H1 (cell line): Measurements from ENCODE around the gene INAFM2. TPM values are rescaled to one million over a fixed set of nuclear protein-coding genes. Genes with fewer than 3 reads are reported as not detected.
A peak's percentile ranks its signal among the peaks of the same experiment; 100 is the strongest.

Experiments used
- ATF3 ChIP-seq: IDR thresholded peaks from 2 replicates; pipeline ENCODE4 v1.6.1; 2011; ENCODE audit warnings: low read depth, mild to moderate bottlenecking, low read length; ENCODE audit not compliant: insufficient read depth
- BACH1 ChIP-seq: IDR thresholded peaks from 2 replicates; pipeline ENCODE4 v1.6.1; 2012; ENCODE audit warnings: low read length, improper control_type of control experiment
- BCL11A ChIP-seq, 2 experiments: IDR thresholded peaks; one replicate each; pipeline ENCODE4 v1.6.1; 2011; ENCODE audit warnings: low read depth in 2 of 2, low read length in 2 of 2, mild to moderate bottlenecking in 2 of 2
- CEBPB ChIP-seq: IDR thresholded peaks from 2 replicates; pipeline ENCODE4 v1.6.1; 2012; ENCODE audit warnings: low read depth, low read length
- CHD1 ChIP-seq: IDR thresholded peaks from 2 replicates; pipeline ENCODE4 v1.6.1; 2012; ENCODE audit warnings: low read depth, low read length, improper control_type of control experiment
- CHD2 ChIP-seq: IDR thresholded peaks from 2 replicates; pipeline ENCODE4 v1.6.1; 2012; ENCODE audit warnings: low read length, improper control_type of control experiment
- E2F6 ChIP-seq: IDR thresholded peaks from 2 replicates; pipeline ENCODE4 v1.6.1; 2012; ENCODE audit warnings: inconsistent platforms
- EZH2 ChIP-seq: fragments of 200-600 bp; sonication (generic); IDR thresholded peaks from 2 replicates; pipeline ENCODE4 v1.7.1; 2012; ENCODE audit warnings: low read depth, mild to moderate bottlenecking, moderate library complexity, low read length, inconsistent platforms; ENCODE audit not compliant: severe bottlenecking
- JUND ChIP-seq: IDR thresholded peaks from 2 replicates; pipeline ENCODE4 v1.6.1; 2011; ENCODE audit warnings: mild to moderate bottlenecking, improper control_type of control experiment, low read length
- KDM1A ChIP-seq: fragments of 200-600, 300-600 bp; sonication (generic); IDR thresholded peaks from 2 replicates; pipeline ENCODE4 v1.7.1; 2016; ENCODE audit warnings: mild to moderate bottlenecking, low read length, borderline replicate concordance
- NRF1 ChIP-seq: IDR thresholded peaks from 2 replicates; pipeline ENCODE4 v1.6.1; 2011; ENCODE audit warnings: mild to moderate bottlenecking, low read depth, low read length, improper control_type of control experiment
- POLR2AphosphoS5 ChIP-seq: IDR thresholded peaks from 2 replicates; pipeline ENCODE4 v1.6.1; 2011; ENCODE audit warnings: low read depth, low read length
- POU5F1 ChIP-seq: IDR thresholded peaks from 2 replicates; pipeline ENCODE4 v1.6.1; 2011; ENCODE audit warnings: low read depth, mild to moderate bottlenecking, low read length, moderate library complexity
- RBBP5 ChIP-seq: IDR thresholded peaks from 2 replicates; pipeline ENCODE4 v1.7.1; 2012; ENCODE audit warnings: low read depth, mild to moderate bottlenecking, inconsistent platforms, low read length, moderate library complexity, borderline replicate concordance
- RFX5 ChIP-seq: IDR thresholded peaks from 2 replicates; pipeline ENCODE4 v1.6.1; 2011; ENCODE audit warnings: low read depth, low read length, improper control_type of control experiment, borderline replicate concordance
- RXRA ChIP-seq: IDR thresholded peaks from 2 replicates; pipeline ENCODE4 v1.6.1; 2011; ENCODE audit warnings: low read depth, mild to moderate bottlenecking, low read length, moderate library complexity; ENCODE audit not compliant: insufficient read depth
- SAP30 ChIP-seq: fragments of 300-600 bp; sonication (generic); IDR thresholded peaks from 2 replicates; pipeline ENCODE4 v1.7.1; 2012; ENCODE audit warnings: low read length, moderate library complexity, mild to moderate bottlenecking, inconsistent platforms; ENCODE audit not compliant: insufficient read depth, insufficient replicate concordance
- SIX5 ChIP-seq: IDR thresholded peaks from 2 replicates; pipeline ENCODE4 v1.6.1; 2011; ENCODE audit warnings: mild to moderate bottlenecking, low read depth, low read length
- SP4 ChIP-seq: IDR thresholded peaks from 2 replicates; pipeline ENCODE4 v1.6.1; 2012; ENCODE audit warnings: low read length, inconsistent platforms
- TAF1 ChIP-seq: IDR thresholded peaks from 2 replicates; pipeline ENCODE4 v1.6.1; 2011; ENCODE audit warnings: mild to moderate bottlenecking, low read depth, low read length
- USF2 ChIP-seq: IDR thresholded peaks from 2 replicates; pipeline ENCODE4 v1.6.1; 2011; ENCODE audit warnings: low read length, improper control_type of control experiment
- ZNF274 ChIP-seq: IDR thresholded peaks from 2 replicates; pipeline ENCODE4 v1.7.0; 2012; ENCODE audit warnings: low read length, borderline replicate concordance; ENCODE audit errors: extremely low read depth
- polyA plus RNA-seq, 7 experiments: library from polyadenylated mRNA; depleted of rRNA in 3 of 7; stranded (reverse) in 5 of 7; unstranded in 2 of 7; fragments of >200 nt in 5 of 7; fragments of 200-250 nt in 2 of 7; gene quantifications; 1 replicate in 5 of 7; 2 replicates in 1 of 7; 4 replicates in 1 of 7; pipeline versions ENCODE4 v1.2.1 to v1.2.3, GENCODE V29; 2011 to 2013; ENCODE audit warnings: missing spikeins in 2 of 7, mixed read lengths in 2 of 7
- total RNA-seq: library from RNA; stranded (reverse); fragmentation: NEBNext Ultra II Directional; extraction: Animal tissue kit (Norgen Biotek cat#: 25700); gene quantifications from 2 replicates; pipeline ENCODE4 v1.2.1, GENCODE V29; 2021

Gene INAFM2
- total and polyA plus RNA-seq, 2 of the 8 experiments (the other 6 are each of a cell fraction or from before 2014, with no cell fraction given): 15.3 to 35.1 TPM

- TF ChIP-seq RBBP5 (peak; percentile 29; the same call in 1 of the 2 replicates), SP4 (no peak), CEBPB (no peak), ATF3 (peak; percentile 61; the same call in 1 of the 2 replicates), ZNF274 (no peak), RXRA (no peak), SIX5 (no peak), E2F6 (peak; percentile 99), KDM1A (no peak), SAP30 (no peak), USF2 (no peak), CHD1 (no peak), POLR2AphosphoS5 (no peak), CHD2 (no peak; the same call in 1 of the 2 replicates), EZH2 (no peak), RFX5 (no peak), TAF1 (no peak), BCL11A (IDR thresholded peaks at IDR 0.05; ENCODE audit: low read depth in 2 of 2, low read length in 2 of 2) (no peak), POU5F1 (no peak), NRF1 (no peak), JUND (no peak), BACH1 (no peak)
Observed at GRCh38 chr15:40367686-40368611, 44.5 kb downstream of the INAFM2 start (continued).
